Heart left ventricle (tissue), 13 donors: ENCODE results near the gene MIS18BP1.

ENCODE experiments used
- CTCF ChIP-seq, 12 donors: fragments of 200-600 bp; sonication (generic) in 4 of 12; IDR thresholded peaks; one replicate each; pipeline versions ENCODE4 v1.5.0 to v1.8.0; 2018 to 2022; ENCODE audit warnings: antibody characterized with exemption in 12 of 12, mild to moderate bottlenecking in 5 of 12
- POLR2A ChIP-seq, 2 donors: fragments of 450-650 bp; IDR thresholded peaks; one replicate each; pipeline ENCODE4 v1.6.1; 2017; ENCODE audit warnings: antibody characterized with exemption in 2 of 2, mild to moderate bottlenecking in 2 of 2, moderate library complexity in 2 of 2
- donor health status: ischemic (EF 13 %, LVEDD 7.1; RV severe dilation, severe dysfunction).
- donor health status: DM: no; HTN: yes; CAD: no.
- donor health status: DM: no; HTN: no; CAD: no.
- donor health status: ischemic (EF 25% LVEDD 6.9; RV normal size, moderate dysfunction).
- donor health status: ischemic (EF 25% LVEDD 5.7; RV mildly dilated, moderate dysfunction).
- donor health status: ischemic (EF 35%, LVEDD 5.7; RV mildly dilated, moderate dysfunction).
- donor health status: nonischemic (EF 11% LVEDD 7.7; RV severe dilation, severe dysfunction).
- donor health status: DM: yes; HTN: yes; CAD: no.
- donor health status: PGD.
- donor health status: ischemic (EF 29% LVEDD 5.4; RV normal size, mild dysfunction).
- donor health status: nonischemic (EF 23%, LVEDD 6.1; RV moderate dilation, normal function).

GRCh38 chr14:45177076-45177475, 75.9 kb downstream of the MIS18BP1 start:
- TF ChIP-seq POLR2A (IDR thresholded peaks at IDR 0.05): no peak
- TF ChIP-seq CTCF (IDR thresholded peaks at IDR 0.05): no peak
